ENCODE measurements around the gene LIPG. TPM values are rescaled to one million over a fixed set of nuclear protein-coding genes. Genes with fewer than 3 reads are reported as not detected.

LIPG gene
- total and polyA plus RNA-seq, 9 of the 15 experiments (the other 6 are each of a cell fraction or from before 2014, with no cell fraction given) = 0.76 to 1.8 (median 1.3) TPM

- TF ChIP-seq E2F6 (IDR thresholded peaks at IDR 0.05; ENCODE audit: borderline replicate concordance in 1 of 2, extremely low read depth in 1 of 2, insufficient read depth in 1 of 2, insufficient read length in 1 of 2, low read depth in 1 of 2, low read length in 1 of 2, poor library complexity in 1 of 2, severe bottlenecking in 1 of 2) (no peak), CC2D1A (IDR thresholded peaks at IDR 0.05) (no peak), FIP1L1 (IDR thresholded peaks at IDR 0.05; ENCODE audit: low read depth, low read length, poor library complexity, severe bottlenecking) (no peak), PYGO2 (tag; IDR thresholded peaks at IDR 0.05) (no peak)
These were observed 69.4 kb downstream of the LIPG start (continued) for GRCh38 chr18:49631146-49631866.

- Histone ChIP-seq H3K36me3 (ENCODE audit: control insufficient read depth, insufficient read depth, low read length) (no peaks in the 10 kb centered on the region), H3K9me1 (ENCODE audit: control insufficient read depth, insufficient read depth, low read length) (no peaks in the 10 kb centered on the region), H3K4me3 (no peak overlapping the region), H3K4me2 (ENCODE audit: insufficient read depth, low read length) (no peak overlapping the region), H3K27ac (ENCODE audit: extremely low read depth, low read depth, low read length) (no peak overlapping the region), H3K9ac (ENCODE audit: insufficient read depth in 1 of 2, low read depth in 2 of 2, low read length in 2 of 2) (no peak overlapping the region), H3K27me3 (ENCODE audit: control insufficient read depth in 2 of 2, insufficient read depth in 2 of 2, low read length in 2 of 2) (peaks cover 0 to 13% of the 10 kb centered on the region in 2 experiments; a peak in 2 of 5 replicates), H4K20me1 (replicated peaks; ENCODE audit: control insufficient read depth, insufficient read depth, low read length) (no peaks in the 10 kb centered on the region), H3K4me1 (replicated peaks in 1 of 2; ENCODE audit: control insufficient read depth in 2 of 2, insufficient read depth in 2 of 2, low read length in 2 of 2) (no peaks in the 10 kb centered on the region), H2AFZ (ENCODE audit: low read depth, low read length) (no peak overlapping the region), H3K9me3 (replicated peaks; ENCODE audit: control insufficient read depth, insufficient read depth, low read depth, low read length) (no peaks in the 10 kb centered on the region), H3K79me2 (ENCODE audit: control insufficient read depth, insufficient read depth, low read length) (no peaks in the 10 kb centered on the region)
- FAIRE-seq = no peak
- ChIA-PET CTCF (ENCODE audit: low intra/inter-chr PET ratio) (no interaction called here), POLR2A (interaction anchor here (0.6 to 1.0 kb wide), 2 partner anchors 11 to 67 kb away, joined by 3 read pairs; no protein-coding TSS in a partner anchor)
- intact Hi-C loops (cut with micrococcal nuclease) (no loop called here), in situ Hi-C loops (cut with MboI) (no loop called here)
- 0% methylated on average over 9 of the region's 10 CpGs for WGBS (ENCODE audit: insufficient coverage, low coverage, missing lambda C conversion rate)
- DNase-seq (ENCODE audit: extremely low read depth in 1 of 4, low spot score in 3 of 4) = no peak
- ATAC-seq = no peak
- no TSS peak for BruUV-seq (replicated peaks)
- TF ChIP-seq ZNF318 (IDR thresholded peaks at IDR 0.05; ENCODE audit: borderline replicate concordance in 1 of 2, low read depth in 1 of 2) = no peak
- TF ChIP-seq ZSCAN32 (CRISPR knock-in tag; IDR thresholded peaks at IDR 0.05) = no peak
- TF ChIP-seq NFRKB (IDR thresholded peaks at IDR 0.05; ENCODE audit: low read depth) = no peak
- no peak for TF ChIP-seq RB1 (IDR thresholded peaks at IDR 0.05; ENCODE audit: low read depth)
- no peak for TF ChIP-seq CXXC5 (CRISPR knock-in tag; IDR thresholded peaks at IDR 0.05)
- no peak for TF ChIP-seq ELF1 (tag; IDR thresholded peaks at IDR 0.05)
These were observed 70.7 kb downstream of the LIPG start for GRCh38 chr18:49632588-49632987.

Measured in K562 (cell line).